ENCODE results near the gene ATG7.

ATG7 gene

DNA sequence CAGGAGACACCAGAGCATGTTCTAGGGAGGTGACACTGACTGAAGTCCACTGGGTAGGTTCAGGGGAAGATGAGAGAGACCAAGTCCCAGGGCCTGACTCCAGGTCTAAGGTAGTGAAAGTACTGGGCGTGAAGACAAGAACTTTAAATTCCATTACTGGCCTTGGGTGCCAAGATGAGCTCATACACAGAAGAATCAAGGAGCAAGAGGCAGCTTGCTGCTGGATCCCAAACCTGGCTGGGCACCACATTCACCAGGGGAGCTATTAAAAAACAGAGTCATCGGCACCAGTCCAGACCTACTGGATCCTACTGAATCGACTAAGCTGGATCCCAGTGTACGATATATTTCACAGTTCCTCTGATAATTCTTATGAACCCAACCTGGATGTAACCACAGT is 42.1 kb upstream of the ATG7 start:
- no peak for DNase-seq
- Histone ChIP-seq H3K4me3 (ENCODE audit: low read depth, low read length) (no peak overlapping the region), H3K36me3 (replicated peaks) (no peaks in the 10 kb centered on the region), H3K27ac (no peak overlapping the region), H3K27me3 (replicated peaks) (no peaks in the 10 kb centered on the region)
- in situ Hi-C loops (cut with HindIII; ENCODE audit: low pct_ligation_motif_present, low sequenced_read_pairs), result no loop called here
- TF ChIP-seq, protein P1, sequence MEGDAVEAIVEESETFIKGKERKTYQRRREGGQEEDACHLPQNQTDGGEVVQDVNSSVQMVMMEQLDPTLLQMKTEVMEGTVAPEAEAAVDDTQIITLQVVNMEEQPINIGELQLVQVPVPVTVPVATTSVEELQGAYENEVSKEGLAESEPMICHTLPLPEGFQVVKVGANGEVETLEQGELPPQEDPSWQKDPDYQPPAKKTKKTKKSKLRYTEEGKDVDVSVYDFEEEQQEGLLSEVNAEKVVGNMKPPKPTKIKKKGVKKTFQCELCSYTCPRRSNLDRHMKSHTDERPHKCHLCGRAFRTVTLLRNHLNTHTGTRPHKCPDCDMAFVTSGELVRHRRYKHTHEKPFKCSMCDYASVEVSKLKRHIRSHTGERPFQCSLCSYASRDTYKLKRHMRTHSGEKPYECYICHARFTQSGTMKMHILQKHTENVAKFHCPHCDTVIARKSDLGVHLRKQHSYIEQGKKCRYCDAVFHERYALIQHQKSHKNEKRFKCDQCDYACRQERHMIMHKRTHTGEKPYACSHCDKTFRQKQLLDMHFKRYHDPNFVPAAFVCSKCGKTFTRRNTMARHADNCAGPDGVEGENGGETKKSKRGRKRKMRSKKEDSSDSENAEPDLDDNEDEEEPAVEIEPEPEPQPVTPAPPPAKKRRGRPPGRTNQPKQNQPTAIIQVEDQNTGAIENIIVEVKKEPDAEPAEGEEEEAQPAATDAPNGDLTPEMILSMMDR (IDR thresholded peaks at IDR 0.05; ENCODE audit: low read depth, low read length, missing control alignments), result no peak

- no peak overlapping the region for H3K4me3 ChIP-seq (ENCODE audit: low read depth, low read length)
- H3K36me3 ChIP-seq (replicated peaks), result no peaks in the 10 kb centered on the region
- in situ Hi-C loops (cut with HindIII; ENCODE audit: low pct_ligation_motif_present, low sequenced_read_pairs), result no loop called here
- DNase-seq, result no peak
- TF ChIP-seq, protein P1 (IDR thresholded peaks at IDR 0.05; ENCODE audit: low read depth, low read length, missing control alignments), result no peak
- no peak overlapping the region for H3K27ac ChIP-seq
- no peaks in the 10 kb centered on the region for H3K27me3 ChIP-seq (replicated peaks)
These were observed 41.4 kb upstream of the ATG7 start for GRCh38 chr3:11230832-11231231.

DNA sequence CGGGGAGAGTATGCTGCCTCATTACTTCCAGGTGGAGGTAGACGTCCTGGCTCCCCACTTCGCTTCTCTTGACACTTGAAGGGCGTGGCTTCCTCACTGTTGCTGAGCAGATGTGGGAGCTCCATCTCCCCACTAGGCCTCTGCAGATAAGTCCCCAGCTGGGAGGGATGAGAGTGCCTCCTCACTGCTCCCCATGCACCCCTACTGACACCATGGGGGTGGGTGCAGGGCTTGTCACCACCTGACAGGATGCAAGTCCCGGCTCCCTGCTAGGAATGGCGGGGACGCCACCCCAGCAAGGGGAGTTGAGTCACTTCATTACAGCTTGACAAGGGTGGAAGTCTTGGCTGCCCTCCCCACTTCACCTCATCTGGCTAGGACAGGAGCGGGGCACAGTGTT is 36.8 kb upstream of the ATG7 start:
- in situ Hi-C loops (cut with HindIII; ENCODE audit: low pct_ligation_motif_present, low sequenced_read_pairs), result no loop called here
- H3K27ac ChIP-seq, result no peak overlapping the region

GRCh38 chr3:11236588-11237461 is 35.4 kb upstream of the ATG7 start:
- in situ Hi-C loops (cut with HindIII; ENCODE audit: low pct_ligation_motif_present, low sequenced_read_pairs), result no loop called here
- H3K36me3 ChIP-seq (replicated peaks), result no peaks in the 10 kb centered on the region
- TF ChIP-seq, protein P1 (IDR thresholded peaks at IDR 0.05; ENCODE audit: low read depth, low read length, missing control alignments), result peak; percentile 89
- peak overlapping the region; percentile 96 for H3K27ac ChIP-seq
- H3K4me3 ChIP-seq (ENCODE audit: low read depth, low read length), result no peak overlapping the region
- DNase-seq, result peak; percentile 39
- no peaks in the 10 kb centered on the region for H3K27me3 ChIP-seq (replicated peaks)

More for the DNA sequence above, 36.8 kb upstream of the ATG7 start:
- H3K4me3 ChIP-seq (ENCODE audit: low read depth, low read length), result no peak overlapping the region
- no peak for DNase-seq
- H3K27me3 ChIP-seq (replicated peaks), result no peaks in the 10 kb centered on the region
- H3K36me3 ChIP-seq (replicated peaks), result no peaks in the 10 kb centered on the region
- TF ChIP-seq, protein P1 (IDR thresholded peaks at IDR 0.05; ENCODE audit: low read depth, low read length, missing control alignments), result no peak

- Histone ChIP-seq H3K27ac (peak overlapping the region; percentile 96), H3K27me3 (replicated peaks) (no peaks in the 10 kb centered on the region), H3K4me3 (ENCODE audit: low read depth, low read length) (no peak overlapping the region), H3K36me3 (replicated peaks) (no peaks in the 10 kb centered on the region)
- TF ChIP-seq, protein P1 (IDR thresholded peaks at IDR 0.05; ENCODE audit: low read depth, low read length, missing control alignments), result no peak
- peak; percentile 59 for DNase-seq
- in situ Hi-C loops (cut with HindIII; ENCODE audit: low pct_ligation_motif_present, low sequenced_read_pairs), result no loop called here
These were observed 34.1 kb upstream of the ATG7 start for GRCh38 chr3:11238060-11238459.
